HG02885 (cell line): ENCODE data around the gene NCOA5.
"Not testable (repeated sequence)": the region's sequence is repeated elsewhere in the genome, so short reads cannot be mapped to it uniquely, and the experiment has no call there.

Experiments used
- ATAC-seq: cut with Tn5 transposase; IDR thresholded peaks from one replicate; pipeline ENCODE4 v1.9.1; 2021; ENCODE audit warnings: mild to moderate bottlenecking; ENCODE audit not compliant: unreplicated experiment, poor library complexity

The NCOA5 gene

DNA sequence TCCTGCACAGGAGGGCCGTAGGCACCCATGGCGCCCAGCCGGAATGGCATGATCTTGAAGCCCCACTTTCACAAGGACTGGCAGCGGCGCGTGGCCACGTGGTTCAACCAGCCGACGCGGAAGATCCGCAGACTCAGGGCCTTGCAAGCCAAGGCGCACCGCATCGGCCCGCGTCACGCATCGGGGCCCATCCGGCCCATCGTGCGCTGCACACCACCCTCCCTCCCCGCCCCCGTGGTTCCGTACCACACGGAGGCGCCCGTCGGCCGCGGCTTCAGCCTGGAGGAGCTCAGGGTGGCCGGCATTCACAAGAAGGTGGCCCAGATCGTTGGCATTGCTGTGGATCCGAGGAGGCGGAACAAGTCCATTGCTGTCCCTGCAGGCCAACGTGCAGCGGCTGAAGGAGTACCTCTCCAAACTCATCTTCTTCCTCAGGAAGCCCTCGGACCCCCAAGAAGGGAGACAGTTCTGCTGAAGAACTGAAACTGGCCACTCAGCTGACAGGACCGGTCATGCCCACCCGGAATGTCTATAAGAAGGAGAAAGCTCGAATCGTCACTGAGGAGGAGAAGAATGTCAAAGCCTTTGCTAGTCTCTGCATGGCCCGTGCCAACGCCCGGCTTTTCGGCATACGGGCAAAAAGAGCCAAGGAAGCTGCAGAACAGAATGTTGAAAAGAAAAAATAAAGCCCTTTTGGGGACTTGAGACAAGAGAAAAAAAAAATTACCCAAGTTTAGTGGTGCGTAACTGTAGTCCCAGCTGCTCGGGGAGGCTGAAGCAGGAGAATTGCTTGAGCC, 9.9 kb upstream of the NCOA5 start:
- no peak for ATAC-seq

DNA sequence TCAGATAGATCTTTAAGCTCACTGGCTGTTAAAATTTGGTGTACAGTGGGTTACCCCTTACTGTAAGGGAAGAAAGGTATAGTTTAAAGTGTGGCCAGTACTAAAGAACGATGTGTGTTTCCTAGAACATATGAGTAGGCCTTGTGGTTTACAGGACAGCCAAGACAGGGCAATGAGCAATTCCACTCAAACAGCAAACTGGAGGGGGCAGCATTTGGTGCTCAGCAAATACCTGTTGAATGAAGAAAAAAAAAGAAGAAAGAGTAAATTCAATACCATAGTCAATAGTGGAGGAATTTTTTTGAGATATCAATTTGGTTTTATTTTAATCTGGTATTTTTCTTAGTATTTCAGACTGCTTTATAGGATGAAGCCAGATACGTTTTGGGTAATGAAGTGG, 3.8 kb upstream of the NCOA5 start:
- ATAC-seq: no peak

- not testable (repeated sequence) for ATAC-seq
Measured at GRCh38 chr20:46091622-46092535, 2.1 kb upstream of the NCOA5 start.

DNA sequence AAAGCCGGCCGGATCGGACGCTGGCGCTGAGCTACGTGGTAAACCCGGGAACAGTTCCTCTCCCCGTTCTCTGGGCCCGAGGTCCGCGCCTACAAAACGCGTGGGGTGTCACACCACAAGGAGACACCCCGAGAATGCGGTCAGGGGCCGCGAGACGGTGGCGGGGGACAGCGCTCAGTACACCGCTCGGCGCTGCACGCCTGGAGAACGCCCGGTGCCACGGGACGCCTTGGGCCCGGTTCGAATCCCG, 670 bp downstream of the NCOA5 start:
- peak; percentile 41 for ATAC-seq

GRCh38 chr20:46088409-46089166, 1.2 kb downstream of the NCOA5 start:
- no peak for ATAC-seq

DNA sequence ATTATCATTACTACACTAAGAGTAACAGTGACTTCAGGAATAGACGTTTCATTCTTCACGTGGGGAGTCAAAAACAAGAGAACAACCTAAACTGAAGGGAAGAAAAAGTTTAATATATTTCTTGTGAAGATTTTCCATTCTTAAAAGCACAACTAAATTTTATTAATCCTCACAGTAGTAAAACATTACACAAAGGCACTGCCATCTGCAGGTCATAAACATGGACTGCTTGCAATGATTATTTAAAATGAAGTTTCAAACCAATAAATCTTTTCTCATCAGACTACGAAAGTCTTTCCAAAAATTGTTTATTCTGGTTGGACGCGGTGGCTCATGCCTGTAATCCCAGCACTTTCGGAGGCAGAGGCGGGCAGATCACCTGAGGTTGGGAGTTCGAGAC, 2.6 kb downstream of the NCOA5 start:
- no peak for ATAC-seq

- ATAC-seq: no peak
Measured at GRCh38 chr20:46085179-46085851, 4.4 kb downstream of the NCOA5 start.

GRCh38 chr20:46084805-46085178, 5.0 kb downstream of the NCOA5 start:
- no peak for ATAC-seq

- ATAC-seq: no peak
Measured at GRCh38 chr20:46083531-46084061, 6.2 kb downstream of the NCOA5 start.

DNA sequence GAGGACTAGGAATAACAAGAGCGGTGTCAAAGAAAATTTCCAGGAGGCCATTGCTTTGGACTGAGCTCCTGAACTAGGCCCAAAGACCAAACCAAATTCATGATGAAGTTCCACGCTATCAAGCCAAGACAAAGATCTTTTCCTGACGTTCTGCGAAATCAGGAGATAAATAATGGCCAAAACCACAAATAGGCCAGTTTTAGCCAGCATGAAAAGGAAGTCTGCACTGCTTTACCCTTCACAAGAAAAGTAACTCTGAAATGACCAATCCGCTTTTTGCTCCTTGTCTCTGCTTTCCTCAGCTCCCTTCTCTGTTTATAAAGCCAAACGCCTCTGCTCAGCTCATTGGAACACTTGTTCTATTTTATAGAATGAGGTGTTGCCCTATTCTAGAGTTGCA, 6.7 kb downstream of the NCOA5 start:
- ATAC-seq: no peak

DNA sequence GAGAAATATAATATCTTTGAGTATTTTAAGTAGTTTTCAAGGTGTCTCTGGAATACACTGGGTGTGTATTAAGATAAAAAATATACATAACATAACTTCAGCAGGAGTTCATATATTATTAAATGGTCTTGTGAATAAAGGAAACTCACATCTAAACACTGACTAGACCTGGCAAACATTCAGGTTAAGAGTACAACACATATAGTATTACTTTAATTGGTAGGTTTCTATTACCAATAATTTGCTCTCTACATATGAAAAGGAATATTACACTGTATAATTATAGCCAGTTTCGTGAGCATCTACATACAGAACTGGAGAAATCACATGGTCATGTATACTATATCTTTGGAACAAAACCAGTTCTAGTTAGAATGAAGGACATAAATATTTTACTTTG, 8.7 kb downstream of the NCOA5 start:
- no peak for ATAC-seq

GRCh38 chr20:46078954-46079353, 10.8 kb downstream of the NCOA5 start:
- ATAC-seq: no peak

DNA sequence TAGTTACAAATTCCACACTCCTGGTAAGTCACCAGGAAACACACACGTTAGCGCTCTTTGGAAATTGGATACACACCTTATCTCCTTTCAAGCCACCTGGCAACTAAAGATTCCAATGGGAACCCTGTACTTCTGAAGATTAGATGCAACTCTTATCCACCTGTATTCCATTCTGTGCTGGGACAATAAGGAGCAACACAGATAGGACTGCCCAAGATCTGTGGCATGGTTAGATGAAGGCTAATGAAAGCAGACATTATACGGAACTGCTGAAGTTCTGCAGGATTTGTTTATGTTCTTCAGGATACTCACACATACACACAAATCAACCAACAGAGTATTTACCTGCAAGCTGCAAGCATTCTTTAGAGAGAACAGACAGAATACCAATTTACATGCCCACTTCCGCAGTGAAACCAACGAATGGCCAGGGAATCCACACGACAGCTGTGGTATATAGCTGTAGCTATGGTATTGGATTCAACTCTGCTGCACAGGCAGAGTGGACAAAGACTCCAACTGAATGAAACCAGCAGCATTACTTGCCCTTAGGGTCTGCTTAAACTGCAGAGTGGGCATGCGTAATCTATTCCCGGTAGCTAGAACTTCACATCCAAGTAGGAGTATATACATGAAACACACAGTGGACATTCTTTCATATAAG, 12.0 kb downstream of the NCOA5 start:
- no peak for ATAC-seq

DNA sequence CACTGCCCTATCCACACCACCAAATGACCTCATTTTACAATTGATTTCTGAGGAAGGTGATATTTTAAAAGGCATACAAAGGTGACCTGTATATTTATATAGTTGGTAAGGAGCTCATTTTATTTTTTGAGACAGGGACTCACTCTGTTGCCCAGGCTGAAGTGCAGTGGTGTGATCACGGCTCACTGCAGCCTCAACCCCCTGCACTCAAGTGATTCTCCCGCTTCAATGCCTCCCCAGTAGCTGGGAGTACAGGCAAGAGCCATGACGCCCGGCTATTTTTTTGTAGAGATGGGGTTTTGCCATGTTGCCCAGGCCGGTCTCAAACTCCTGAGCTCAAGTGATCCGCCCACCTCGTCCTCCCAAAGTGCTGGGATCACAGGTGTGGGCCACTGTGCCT, 13.0 kb downstream of the NCOA5 start:
- no peak for ATAC-seq

DNA sequence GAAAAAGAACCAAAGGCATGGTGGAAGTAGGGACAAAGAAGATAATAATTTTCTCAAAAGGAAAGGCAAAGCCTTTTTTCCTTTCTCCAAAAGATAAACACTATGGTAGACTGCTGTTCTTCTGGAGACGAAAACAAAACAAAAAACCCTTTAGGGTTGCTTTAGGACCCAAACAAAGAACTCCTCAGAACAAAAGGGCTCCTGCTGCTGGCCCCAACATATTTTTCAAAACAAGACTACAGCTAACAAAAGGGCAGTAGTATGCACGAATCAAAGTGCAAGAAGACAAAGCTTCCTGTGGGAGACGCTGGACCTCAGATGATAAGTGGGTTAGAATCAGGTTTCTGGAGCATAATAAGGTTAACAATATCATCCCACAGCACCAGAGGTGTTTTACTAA, 15.8 kb downstream of the NCOA5 start:
- no peak for ATAC-seq

- ATAC-seq: no peak
Measured at GRCh38 chr20:46073443-46073842, 16.3 kb downstream of the NCOA5 start.

- ATAC-seq: no peak
Measured at GRCh38 chr20:46073024-46073423, 16.7 kb downstream of the NCOA5 start.

GRCh38 chr20:46071573-46071972, 18.2 kb downstream of the NCOA5 start:
- ATAC-seq: no peak

DNA sequence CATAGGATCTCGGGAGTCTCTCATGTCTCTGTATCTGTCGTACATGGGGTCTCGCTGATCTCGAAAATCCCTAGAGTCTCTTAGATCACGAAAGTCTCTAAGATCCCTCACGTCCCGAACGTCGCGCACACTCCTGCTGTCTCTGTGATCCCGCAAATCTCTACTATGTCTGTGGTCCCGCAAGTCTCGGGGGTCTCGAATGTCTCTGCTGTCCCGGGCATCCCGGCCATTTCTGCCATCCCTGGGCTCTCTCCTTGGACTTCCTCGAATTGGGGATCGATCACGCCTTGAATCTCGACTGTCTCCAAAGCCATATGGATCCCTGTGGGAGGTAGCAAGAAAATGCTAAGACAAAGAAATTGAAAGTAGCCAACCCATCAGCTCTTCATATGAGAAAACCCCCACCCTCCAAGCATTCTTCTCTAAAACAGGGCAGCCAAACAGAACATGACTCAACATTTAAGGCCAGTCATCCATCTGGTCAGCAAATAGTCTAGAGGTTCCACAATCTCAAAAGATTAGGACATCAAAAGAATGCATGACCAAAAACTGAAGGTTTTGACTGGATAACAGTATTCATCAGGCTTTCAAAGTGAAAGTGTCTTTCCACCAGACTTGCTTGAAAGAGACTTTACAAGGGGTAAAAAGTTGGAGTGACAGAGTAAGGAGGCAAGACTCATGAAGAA, 19.4 kb downstream of the NCOA5 start:
- ATAC-seq: no peak
